Inflammatory macrophage (primary cell): ENCODE results near the gene SORT1.
"Not testable (repeated sequence)": the region's sequence is repeated elsewhere in the genome, so short reads cannot be mapped to it uniquely, and the experiment has no call there.

ENCODE experiments used
- DNase-seq, 2 donors: peaks; one replicate each; pipeline ENCODE4 v3.0.0-alpha.2; 2020 to 2022

The SORT1 gene

GRCh38 chr1:109379907-109380306 is 17.8 kb downstream of the SORT1 start:
- DNase-seq: no peak

GRCh38 chr1:109379422-109379821 is 18.3 kb downstream of the SORT1 start:
- no peak for DNase-seq

- DNase-seq: no peak
Observed at GRCh38 chr1:109377698-109378097, 20.0 kb downstream of the SORT1 start.

DNA sequence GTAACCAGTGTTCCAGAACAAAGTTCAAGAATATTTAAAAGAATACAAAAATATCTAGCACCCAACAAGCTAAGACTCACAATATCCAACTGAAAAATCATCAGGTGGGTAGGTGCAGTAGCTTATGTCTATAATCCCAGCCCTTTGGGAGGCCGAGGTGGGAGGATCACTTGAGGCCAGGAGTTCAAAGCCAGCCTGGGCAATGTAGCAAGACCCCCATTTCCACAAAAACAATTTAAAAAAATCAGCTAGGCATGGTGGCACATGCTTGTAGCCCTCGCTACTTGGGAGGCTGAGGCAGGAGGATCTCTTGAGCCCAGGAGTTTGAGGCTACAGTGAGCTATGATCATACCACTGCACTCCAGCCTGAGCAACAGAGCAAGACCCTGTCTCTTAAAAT is 24.0 kb downstream of the SORT1 start:
- DNase-seq: not testable (repeated sequence)

DNA sequence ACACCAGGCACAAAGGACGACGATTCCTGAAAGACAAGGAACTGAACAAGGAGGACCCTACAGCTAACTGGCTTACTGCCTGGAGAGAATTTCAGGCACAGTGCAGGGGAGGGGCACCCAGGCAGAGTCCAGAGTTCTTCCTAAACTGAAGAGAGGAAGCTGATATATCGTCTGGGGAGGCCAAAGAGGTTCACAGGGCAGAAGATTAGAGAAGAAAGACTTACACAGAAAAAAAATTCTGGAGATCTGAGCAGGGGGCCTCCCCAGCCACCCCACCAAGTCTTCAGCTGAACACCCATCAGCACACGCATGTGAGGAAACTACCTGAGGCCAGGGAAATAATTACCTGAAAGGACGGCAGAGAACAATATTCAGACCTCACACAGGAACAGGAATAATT is 24.6 kb downstream of the SORT1 start:
- peak in 1 of 2 donors; percentile 38 for DNase-seq

DNA sequence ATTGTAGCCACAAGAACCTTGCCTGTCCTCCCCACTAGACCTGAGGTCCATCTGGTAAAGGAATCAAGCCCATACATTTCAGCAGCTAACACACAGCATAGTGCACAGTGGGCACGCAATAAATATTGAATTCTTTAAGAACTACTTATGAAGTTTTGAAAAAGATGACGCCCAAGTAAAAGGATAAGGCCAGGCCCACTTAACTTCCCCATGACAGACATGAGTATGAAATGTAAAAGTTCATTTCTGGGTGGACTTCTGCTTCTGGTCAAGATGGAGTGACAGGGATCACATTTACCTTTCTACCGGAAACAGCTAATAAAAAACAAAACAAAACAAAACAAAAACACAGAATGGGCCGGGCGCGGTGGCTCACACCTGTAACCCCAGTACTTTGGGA is 25.4 kb downstream of the SORT1 start:
- DNase-seq: peak; percentile 59

- peak; percentile 80 to 86 for DNase-seq
Observed at GRCh38 chr1:109371341-109371739, 26.4 kb downstream of the SORT1 start.

DNA sequence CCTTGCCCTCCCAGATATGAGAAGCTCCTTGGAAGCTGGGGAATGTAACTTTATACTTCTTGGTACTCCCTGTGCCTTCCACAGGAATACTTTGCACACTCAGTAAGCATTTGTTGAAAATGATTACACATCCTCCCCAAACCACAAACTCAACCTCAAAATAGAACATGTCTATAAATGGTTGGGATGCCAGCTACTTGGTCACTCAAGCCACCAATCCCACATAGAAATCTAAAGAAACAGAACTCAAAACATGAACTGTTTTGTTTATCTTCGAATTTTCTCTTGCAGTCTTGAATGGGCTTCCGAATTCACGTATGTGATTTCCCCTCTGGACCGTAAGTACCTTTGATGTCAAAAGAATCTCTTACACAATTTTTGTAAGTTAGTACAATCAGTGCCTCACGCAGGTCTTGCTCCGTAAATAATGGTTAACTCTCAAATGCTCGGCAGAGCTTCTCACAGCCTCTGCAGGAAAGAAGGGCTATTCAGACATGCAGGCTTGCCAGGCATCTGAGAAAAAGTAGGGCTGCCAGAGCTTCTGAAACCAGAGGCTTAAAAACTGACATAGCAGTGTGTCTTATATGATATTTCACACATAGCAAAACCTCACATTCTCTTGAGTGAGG is 26.9 kb downstream of the SORT1 start:
- DNase-seq: peak; percentile 53 to 64

DNA sequence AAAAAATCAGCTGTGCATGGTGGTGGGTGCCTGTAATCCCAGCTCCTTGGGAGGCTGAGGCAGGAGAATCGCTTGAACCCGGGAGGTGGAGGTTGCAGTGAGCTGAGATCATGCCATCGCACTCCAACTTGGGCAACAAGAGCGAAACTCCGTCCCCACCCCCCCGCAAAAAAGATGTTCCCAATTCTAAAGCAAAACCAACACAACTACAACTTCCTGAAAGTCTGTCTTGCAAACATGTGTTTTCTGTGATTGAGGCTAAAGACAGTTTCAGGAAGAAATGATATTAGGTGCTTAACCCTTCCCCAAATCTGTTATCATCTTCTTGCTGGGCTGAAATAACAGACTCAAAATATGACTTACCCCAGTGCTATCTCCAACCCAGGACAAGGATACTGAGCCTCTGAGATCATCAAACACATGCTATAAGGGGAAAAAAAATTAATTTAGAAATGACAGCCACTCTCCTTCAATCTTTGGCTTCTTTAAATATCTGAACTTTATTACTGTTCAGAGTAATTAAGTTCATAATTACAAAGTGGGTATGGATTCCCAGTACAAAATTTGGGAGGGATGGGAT is 28.5 kb downstream of the SORT1 start:
- DNase-seq: peak; percentile 79 to 85

DNA sequence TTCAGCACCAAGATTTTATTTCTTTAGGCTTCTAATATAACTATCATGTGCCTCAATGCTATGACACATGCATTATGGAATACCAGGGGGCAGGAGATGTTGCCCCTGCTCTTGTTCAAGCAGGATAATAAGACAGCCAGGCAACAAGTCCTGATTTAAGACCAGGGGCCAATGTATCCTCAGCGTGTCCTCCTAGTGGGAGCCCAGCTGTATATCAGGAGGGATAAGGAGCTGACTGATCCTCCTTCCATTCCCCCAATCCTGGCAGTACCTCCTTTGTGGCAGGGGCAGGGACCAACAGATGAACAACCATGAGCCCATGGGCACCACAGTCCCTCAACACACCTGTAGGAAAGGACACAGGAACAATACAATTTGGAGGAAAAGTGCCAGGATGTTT is 29.3 kb downstream of the SORT1 start:
- no peak for DNase-seq

DNA sequence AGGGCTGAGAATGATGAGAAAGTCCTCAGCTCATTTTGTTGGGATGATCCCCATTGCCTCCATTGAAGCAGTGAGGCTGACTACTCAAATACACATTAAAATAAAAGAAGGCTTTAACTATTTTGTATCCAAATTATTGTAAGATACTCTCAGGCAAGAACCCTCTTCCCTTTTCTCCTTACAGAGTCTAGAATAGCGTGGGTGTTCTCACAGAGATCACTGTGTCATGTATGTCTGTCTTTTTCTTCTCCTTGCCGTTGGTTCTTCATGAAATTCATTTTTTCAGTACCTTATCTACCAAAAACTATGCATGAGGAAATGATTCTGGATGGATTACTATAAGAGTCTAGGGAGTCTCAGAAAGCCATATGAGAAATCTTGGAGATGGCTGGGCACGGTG is 30.1 kb downstream of the SORT1 start:
- peak; percentile 42 to 45 for DNase-seq

GRCh38 chr1:109365642-109366204 is 32.0 kb downstream of the SORT1 start:
- no peak for DNase-seq

DNA sequence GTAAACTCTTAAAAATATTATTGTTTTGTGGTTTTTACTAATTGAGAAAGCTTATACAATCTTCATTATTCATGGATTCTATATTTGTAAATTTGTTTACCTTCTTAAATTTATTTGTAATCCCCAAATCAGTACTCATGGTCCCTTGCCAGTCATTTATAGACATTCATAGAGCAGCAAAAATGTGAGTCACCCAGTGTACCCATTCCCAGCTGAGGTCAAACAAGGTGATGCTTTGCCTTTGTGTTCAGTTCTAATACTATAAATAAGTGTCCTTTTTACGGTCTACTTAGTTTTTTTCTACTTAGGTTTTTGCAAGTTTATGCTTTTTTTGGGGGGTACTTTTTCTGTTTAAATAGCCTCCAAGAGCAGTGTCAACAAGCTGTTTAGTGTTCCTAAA is 36.1 kb downstream of the SORT1 start:
- DNase-seq: no peak

DNA sequence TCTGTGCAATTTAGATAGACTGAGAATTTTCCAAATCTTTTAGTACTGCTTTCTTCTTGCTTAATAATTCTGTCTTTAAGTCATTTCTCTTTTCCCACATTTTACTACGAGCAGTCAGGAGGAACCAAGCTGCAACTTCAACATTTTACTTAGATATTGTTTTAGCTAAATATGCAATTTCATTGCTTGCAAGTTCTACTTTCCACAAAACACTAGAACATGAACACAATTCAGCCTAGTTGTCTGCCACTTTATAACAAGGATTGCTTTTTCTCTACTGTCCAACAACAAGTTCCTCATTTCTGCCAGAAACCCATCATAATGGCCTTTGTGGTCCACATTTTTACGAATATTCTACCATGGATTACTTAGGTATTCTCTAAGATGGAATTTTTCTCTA is 36.6 kb downstream of the SORT1 start:
- peak; percentile 56 to 79 for DNase-seq

- DNase-seq: no peak
Observed at GRCh38 chr1:109357616-109358015, 40.1 kb downstream of the SORT1 start.

DNA sequence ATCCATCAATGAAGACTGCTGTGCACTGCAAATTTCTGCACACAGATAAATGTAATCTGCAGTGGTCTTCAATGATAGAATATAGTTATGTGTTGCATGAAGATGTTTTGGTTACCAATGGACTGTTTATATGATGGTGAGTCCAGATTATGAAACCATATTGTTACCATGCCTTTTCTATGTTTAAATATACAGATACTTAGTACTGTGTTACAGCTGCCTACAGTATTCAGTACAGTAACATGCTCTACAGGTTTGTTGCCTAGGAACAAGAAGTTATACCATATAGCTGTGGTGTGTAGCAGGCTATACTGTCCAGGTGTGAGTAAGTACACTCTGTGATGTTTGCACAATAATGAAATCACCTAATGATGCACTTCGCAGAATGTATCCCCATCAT is 40.8 kb downstream of the SORT1 start:
- DNase-seq: no peak

DNA sequence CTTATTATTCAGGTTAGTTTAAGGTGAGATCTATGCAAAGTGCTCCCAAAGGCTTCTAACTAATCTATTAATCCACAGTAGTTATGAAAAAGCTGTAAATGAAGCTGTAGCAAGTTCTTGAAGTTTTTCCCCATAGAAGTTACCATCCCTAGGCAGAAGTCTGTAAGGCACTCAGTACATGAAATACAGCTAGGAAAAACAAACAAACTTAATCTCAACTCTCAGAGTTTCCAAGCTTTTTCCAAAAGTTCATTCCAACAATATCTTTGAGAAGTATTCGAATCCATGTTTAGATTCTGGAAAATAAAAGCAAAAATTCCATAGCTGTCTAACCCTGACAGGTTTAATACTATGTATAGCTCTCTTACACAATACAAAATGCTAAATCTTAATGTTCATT is 41.2 kb downstream of the SORT1 start:
- DNase-seq: no peak

GRCh38 chr1:109354929-109355328 is 42.8 kb downstream of the SORT1 start:
- no peak for DNase-seq

DNA sequence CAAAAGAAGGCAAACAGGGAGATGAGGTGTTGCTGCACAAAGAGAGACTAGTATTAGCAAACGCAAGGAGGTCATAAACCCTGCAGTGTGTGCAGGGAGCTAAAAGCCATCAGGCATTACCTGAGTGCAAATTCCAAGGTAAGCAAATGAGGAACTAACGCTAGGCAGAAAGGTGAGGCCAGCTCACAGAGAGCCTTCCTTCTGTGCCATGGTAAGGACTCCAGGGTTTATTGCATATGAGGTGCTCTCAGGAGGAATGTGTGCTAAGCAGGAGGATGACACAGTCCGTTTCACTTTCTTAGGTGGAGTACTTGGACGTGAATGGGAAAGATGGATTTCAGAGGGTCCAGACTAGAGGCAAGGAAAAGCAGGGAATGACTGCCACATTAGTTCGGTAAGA is 46.3 kb downstream of the SORT1 start:
- no peak for DNase-seq

GRCh38 chr1:109350655-109351054 is 47.1 kb downstream of the SORT1 start:
- DNase-seq: no peak

GRCh38 chr1:109350182-109350581 is 47.5 kb downstream of the SORT1 start:
- DNase-seq: no peak

GRCh38 chr1:109347511-109347910 is 50.2 kb downstream of the SORT1 start:
- no peak for DNase-seq

- DNase-seq: no peak
Observed at GRCh38 chr1:109341944-109342930, 55.5 kb downstream of the SORT1 start.
